Chondrocyte (in vitro differentiated cells): ENCODE results near the gene PRKAB1. TPM values are rescaled to one million over a fixed set of nuclear protein-coding genes. Genes with fewer than 3 reads are reported as not detected.
A peak's percentile ranks its signal among the peaks of the same experiment; 100 is the strongest.

Source experiments
- DNase-seq: peaks from one replicate; pipeline ENCODE4 v3.0.0; 2021; ENCODE audit warnings: mixed read lengths, low spot score
- H3K27ac Mint-ChIP-seq: one replicate; pipeline ENCODE4 v1.8.0; 2021; ENCODE audit warnings: mild to moderate bottlenecking, moderate library complexity, mixed read lengths; ENCODE audit not compliant: unreplicated experiment
- H3K27me3 Mint-ChIP-seq: 2 replicates; pipeline ENCODE4 v1.8.0; 2021; ENCODE audit warnings: low read depth, mixed read lengths
- H3K36me3 Mint-ChIP-seq: 2 replicates; pipeline ENCODE4 v1.8.0; 2021; ENCODE audit warnings: low read depth, mixed read lengths
- H3K4me1 Mint-ChIP-seq: 2 replicates; pipeline ENCODE4 v1.8.0; 2021; ENCODE audit warnings: low read depth, mild to moderate bottlenecking, mixed read lengths
- H3K4me3 Mint-ChIP-seq: one replicate; pipeline ENCODE4 v1.8.0; 2021; ENCODE audit warnings: mild to moderate bottlenecking, moderate library complexity, mixed read lengths; ENCODE audit not compliant: unreplicated experiment
- H3K9me3 Mint-ChIP-seq: 2 replicates; pipeline ENCODE4 v1.8.0; 2021; ENCODE audit warnings: low read depth, mixed read lengths
- total RNA-seq: library from RNA; stranded (reverse); gene quantifications from 3 replicates; pipeline ENCODE4 v1.2.1, GENCODE V29; 2021
- TF ChIP-seq, protein P1 (sequence below): fragments of 200-600 bp; sonication (generic); IDR thresholded peaks from 2 replicates; pipeline ENCODE4 v1.5.0; 2021; ENCODE audit warnings: antibody characterized with exemption, mild to moderate bottlenecking, moderate library complexity

Gene PRKAB1
- total RNA-seq, 1 donor from 2014 or later: 20.8 TPM

DNA sequence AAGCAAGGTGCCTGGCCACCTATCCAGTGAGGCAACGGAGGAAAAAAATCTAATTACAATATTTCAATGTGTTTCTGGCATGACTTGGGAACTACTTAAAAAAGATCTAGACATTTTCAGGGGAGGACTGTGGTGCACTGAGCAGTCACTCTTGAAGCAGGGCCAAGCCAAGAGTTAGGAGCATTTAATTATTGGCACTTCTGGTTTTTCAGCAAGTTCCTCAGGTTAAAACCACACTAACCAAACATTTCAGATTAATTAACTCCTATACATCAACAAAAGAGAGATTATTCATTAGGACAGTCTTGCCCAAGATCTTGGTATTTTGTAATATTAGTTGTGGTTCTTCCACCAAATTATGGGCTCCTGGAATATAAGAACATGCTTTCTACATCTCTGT is 25.6 kb downstream of the PRKAB1 start:
- TF ChIP-seq, protein P1, sequence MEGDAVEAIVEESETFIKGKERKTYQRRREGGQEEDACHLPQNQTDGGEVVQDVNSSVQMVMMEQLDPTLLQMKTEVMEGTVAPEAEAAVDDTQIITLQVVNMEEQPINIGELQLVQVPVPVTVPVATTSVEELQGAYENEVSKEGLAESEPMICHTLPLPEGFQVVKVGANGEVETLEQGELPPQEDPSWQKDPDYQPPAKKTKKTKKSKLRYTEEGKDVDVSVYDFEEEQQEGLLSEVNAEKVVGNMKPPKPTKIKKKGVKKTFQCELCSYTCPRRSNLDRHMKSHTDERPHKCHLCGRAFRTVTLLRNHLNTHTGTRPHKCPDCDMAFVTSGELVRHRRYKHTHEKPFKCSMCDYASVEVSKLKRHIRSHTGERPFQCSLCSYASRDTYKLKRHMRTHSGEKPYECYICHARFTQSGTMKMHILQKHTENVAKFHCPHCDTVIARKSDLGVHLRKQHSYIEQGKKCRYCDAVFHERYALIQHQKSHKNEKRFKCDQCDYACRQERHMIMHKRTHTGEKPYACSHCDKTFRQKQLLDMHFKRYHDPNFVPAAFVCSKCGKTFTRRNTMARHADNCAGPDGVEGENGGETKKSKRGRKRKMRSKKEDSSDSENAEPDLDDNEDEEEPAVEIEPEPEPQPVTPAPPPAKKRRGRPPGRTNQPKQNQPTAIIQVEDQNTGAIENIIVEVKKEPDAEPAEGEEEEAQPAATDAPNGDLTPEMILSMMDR: no peak
- no peaks in the 10 kb centered on the region for H3K9me3 Mint-ChIP-seq

GRCh38 chr12:119694111-119694510 is 26.2 kb downstream of the PRKAB1 start:
- Mint-ChIP-seq H3K9me3 (no peaks in the 10 kb centered on the region), H3K27ac (no peak overlapping the region), H3K27me3 (no peaks in the 10 kb centered on the region), H3K4me3 (no peak overlapping the region), H3K4me1 (no peaks in the 10 kb centered on the region), H3K36me3 (no peaks in the 10 kb centered on the region)
- TF ChIP-seq, protein P1: no peak
- DNase-seq: no peak

More for the DNA sequence above, 25.6 kb downstream of the PRKAB1 start:
- no peak overlapping the region for H3K4me3 Mint-ChIP-seq
- DNase-seq: no peak
- no peak overlapping the region for H3K27ac Mint-ChIP-seq
- no peaks in the 10 kb centered on the region for H3K4me1 Mint-ChIP-seq
- no peaks in the 10 kb centered on the region for H3K27me3 Mint-ChIP-seq
- no peaks in the 10 kb centered on the region for H3K36me3 Mint-ChIP-seq

DNA sequence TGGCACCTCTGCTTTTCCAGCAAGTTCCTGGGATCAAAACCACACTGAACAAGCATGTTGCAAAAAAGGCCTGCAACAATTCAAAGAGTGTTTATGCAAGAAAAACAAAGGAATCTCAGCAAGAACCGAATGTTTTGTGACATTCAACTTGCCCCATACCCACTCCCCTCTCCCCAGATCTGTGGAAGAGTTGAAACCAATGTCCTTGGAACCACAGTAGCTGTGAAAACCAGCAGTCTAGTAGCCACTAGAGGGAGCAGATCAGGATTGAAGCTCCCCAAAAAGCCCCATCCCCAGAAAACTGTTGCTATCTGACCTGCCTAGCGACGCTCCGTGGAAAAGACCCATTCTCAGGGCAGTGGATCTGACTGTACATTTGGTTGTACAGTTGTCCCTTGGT is 27.1 kb downstream of the PRKAB1 start:
- H3K27me3 Mint-ChIP-seq: no peaks in the 10 kb centered on the region
- TF ChIP-seq, protein P1: peak; percentile 77
- H3K27ac Mint-ChIP-seq: no peak overlapping the region
- no peak for DNase-seq
- no peaks in the 10 kb centered on the region for H3K4me1 Mint-ChIP-seq
- H3K9me3 Mint-ChIP-seq: no peaks in the 10 kb centered on the region
- H3K4me3 Mint-ChIP-seq: no peak overlapping the region
- no peaks in the 10 kb centered on the region for H3K36me3 Mint-ChIP-seq

DNA sequence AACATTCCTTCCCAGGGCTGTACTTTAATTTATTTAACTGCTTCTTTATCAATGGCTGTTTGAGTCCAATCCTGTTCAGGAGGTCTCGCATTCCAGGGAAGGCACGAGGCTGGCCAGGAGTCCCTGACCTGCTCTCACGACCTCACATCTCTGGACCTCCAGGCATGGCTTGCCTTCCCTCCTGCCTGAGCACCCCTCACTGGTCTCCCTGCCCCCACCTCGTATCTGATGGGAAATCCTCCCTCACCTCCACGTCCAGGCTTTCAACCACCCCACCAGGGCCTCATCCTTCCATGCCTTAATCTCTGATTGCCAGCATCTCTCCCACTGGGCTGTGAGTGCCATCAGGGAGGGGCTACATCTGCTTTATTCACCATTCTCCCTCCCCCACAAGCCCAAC is 29.0 kb downstream of the PRKAB1 start:
- no peak overlapping the region for H3K27ac Mint-ChIP-seq
- TF ChIP-seq, protein P1: no peak
- no peak overlapping the region for H3K4me3 Mint-ChIP-seq
- no peaks in the 10 kb centered on the region for H3K4me1 Mint-ChIP-seq
- H3K9me3 Mint-ChIP-seq: no peaks in the 10 kb centered on the region
- DNase-seq: no peak
- no peaks in the 10 kb centered on the region for H3K36me3 Mint-ChIP-seq
- H3K27me3 Mint-ChIP-seq: no peaks in the 10 kb centered on the region

DNA sequence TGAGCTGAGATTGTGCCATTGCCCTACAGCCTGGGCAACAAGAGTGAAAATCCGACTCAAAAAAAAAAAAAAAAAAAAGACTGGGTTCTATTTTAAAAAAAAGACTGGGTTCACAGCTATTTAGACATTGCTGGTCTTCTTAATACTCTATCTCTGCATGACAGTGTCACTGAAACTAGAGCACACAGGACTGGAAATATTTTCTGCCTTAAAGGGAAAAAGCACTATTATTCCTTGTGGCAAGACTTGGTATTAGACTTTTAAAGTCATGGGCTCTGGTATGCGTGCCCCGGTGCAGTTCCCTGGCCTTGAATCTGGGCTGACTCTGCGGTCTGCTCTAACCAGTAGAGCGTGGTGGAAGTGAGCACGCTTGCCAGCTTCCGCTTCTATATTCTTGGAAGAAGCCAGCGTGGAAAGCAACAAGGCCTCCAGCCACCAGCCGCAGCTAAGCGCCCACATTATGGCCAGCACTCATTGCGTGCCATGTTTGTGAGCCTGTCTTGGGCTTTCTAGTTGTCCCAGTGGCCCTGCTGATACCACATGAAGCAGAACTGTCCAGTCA is 31.3 kb downstream of the PRKAB1 start:
- H3K27ac Mint-ChIP-seq: no peak overlapping the region
- no peaks in the 10 kb centered on the region for H3K27me3 Mint-ChIP-seq
- H3K4me3 Mint-ChIP-seq: no peak overlapping the region
- TF ChIP-seq, protein P1: no peak
- no peaks in the 10 kb centered on the region for H3K9me3 Mint-ChIP-seq
- no peak for DNase-seq
- H3K4me1 Mint-ChIP-seq: peaks cover 4% of the 10 kb centered on the region
- no peaks in the 10 kb centered on the region for H3K36me3 Mint-ChIP-seq
